Memory B cell (primary cell): ENCODE measurements around the gene KAT6B.

ENCODE experiments used
- ATAC-seq: fragments of 150-1000 bp; cut with Tn5 transposase; 2 replicates; pipeline ENCODE4 v1.10.0; 2021; ENCODE audit warnings: low read depth, mild to moderate bottlenecking, moderate library complexity
- DNase-seq, 2 donors: peaks; one replicate each; pipeline ENCODE4 v3.0.0; 2022; ENCODE audit warnings: low spot score in 2 of 2
- H3K27ac Mint-ChIP-seq: one replicate; pipeline ENCODE4 v1.8.0; 2022; ENCODE audit warnings: mild to moderate bottlenecking, moderate library complexity, mixed read lengths
- H3K27me3 Mint-ChIP-seq: one replicate; pipeline ENCODE4 v1.8.0; 2022; ENCODE audit warnings: mixed read lengths
- H3K36me3 Mint-ChIP-seq: one replicate; pipeline ENCODE4 v1.8.0; 2022; ENCODE audit warnings: mild to moderate bottlenecking, mixed read lengths
- H3K4me1 Mint-ChIP-seq: one replicate; pipeline ENCODE4 v1.8.0; 2022; ENCODE audit warnings: mixed read lengths
- H3K4me3 Mint-ChIP-seq: one replicate; pipeline ENCODE4 v1.8.0; 2022; ENCODE audit warnings: mild to moderate bottlenecking, moderate library complexity, mixed read lengths
- H3K9me3 Mint-ChIP-seq: one replicate; pipeline ENCODE4 v1.8.0; 2022; ENCODE audit warnings: mixed read lengths

The KAT6B gene

GRCh38 chr10:74856940-74857339, 30.5 kb downstream of the KAT6B start:
- no peaks in the 10 kb centered on the region for H3K27me3 Mint-ChIP-seq
- no peaks in the 10 kb centered on the region for H3K9me3 Mint-ChIP-seq
- H3K4me3 Mint-ChIP-seq = no peak overlapping the region
- peaks cover 12% of the 10 kb centered on the region for H3K36me3 Mint-ChIP-seq
- H3K27ac Mint-ChIP-seq = no peak overlapping the region
- DNase-seq = no peak
- H3K4me1 Mint-ChIP-seq = peaks cover 25% of the 10 kb centered on the region
- no peak for ATAC-seq

DNA sequence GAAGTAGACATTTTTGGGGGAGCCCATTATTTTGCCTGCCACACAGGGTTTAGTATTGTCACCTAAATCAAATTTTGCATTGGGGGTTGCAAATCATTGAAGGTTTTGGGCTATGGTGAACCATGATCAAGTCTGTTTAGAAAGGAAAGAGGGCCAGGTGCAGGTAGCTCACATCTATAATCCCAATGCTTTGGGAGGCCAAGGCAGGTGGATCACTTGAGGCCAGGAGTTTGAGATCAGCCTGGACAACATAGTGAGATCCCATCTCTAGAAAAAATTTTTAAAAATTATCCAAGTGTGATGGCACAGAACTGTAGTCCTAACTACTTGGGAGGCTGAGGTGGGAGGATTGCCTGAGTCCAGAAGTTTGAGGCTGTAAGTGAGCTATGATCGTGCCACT, 31.2 kb downstream of the KAT6B start:
- no peaks in the 10 kb centered on the region for H3K9me3 Mint-ChIP-seq
- H3K36me3 Mint-ChIP-seq = peaks cover 12% of the 10 kb centered on the region
- no peaks in the 10 kb centered on the region for H3K27me3 Mint-ChIP-seq
- no peak for ATAC-seq
- no peak overlapping the region for H3K4me3 Mint-ChIP-seq
- peaks cover 20% of the 10 kb centered on the region for H3K4me1 Mint-ChIP-seq
- DNase-seq = no peak
- no peak overlapping the region for H3K27ac Mint-ChIP-seq

DNA sequence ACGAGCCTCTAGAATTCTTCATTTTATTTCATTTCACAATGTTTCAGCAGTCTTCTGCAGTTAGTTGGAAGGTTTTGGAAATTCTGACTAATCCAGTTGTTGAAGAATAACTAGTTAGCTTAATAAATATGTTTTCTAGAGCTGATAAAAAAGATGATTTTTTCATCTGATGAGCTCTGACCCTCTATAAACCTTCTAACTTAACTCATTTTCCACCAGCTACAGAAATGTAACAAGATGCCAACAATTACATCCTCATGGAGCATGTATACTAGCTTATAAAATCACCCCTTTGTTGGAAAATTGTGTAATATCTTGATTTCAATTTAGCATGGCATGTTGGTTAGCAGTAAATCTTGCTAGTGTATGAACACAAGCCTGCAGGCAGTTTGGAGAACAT, 33.1 kb downstream of the KAT6B start:
- DNase-seq (no peak), ATAC-seq (no peak)
- Mint-ChIP-seq H3K36me3 (peaks cover 10% of the 10 kb centered on the region), H3K9me3 (no peaks in the 10 kb centered on the region), H3K4me3 (no peak overlapping the region), H3K4me1 (peaks cover 16% of the 10 kb centered on the region), H3K27ac (no peak overlapping the region), H3K27me3 (no peaks in the 10 kb centered on the region)

DNA sequence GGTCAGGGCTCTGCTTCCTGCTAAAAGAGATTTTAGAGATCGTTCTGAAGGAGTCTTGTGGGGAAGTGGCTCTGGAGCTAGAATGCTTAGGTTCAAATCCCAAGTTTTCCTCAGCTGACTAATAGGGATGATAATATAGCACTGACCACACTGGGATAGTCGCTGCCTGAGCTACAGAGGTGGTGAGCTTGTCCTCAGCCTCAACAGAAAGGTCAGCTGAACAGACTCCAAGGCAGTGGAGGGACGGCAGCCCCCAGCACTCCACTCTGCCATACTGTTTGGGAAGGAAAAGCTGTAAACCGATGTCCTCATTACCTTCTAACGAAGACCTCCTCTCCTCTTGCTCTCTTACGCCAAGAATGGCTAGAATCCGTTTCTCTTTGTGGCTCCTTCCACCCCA, 36.2 kb downstream of the KAT6B start:
- H3K27me3 Mint-ChIP-seq = no peaks in the 10 kb centered on the region
- peaks cover 8% of the 10 kb centered on the region for H3K4me1 Mint-ChIP-seq
- no peak for DNase-seq

DNA sequence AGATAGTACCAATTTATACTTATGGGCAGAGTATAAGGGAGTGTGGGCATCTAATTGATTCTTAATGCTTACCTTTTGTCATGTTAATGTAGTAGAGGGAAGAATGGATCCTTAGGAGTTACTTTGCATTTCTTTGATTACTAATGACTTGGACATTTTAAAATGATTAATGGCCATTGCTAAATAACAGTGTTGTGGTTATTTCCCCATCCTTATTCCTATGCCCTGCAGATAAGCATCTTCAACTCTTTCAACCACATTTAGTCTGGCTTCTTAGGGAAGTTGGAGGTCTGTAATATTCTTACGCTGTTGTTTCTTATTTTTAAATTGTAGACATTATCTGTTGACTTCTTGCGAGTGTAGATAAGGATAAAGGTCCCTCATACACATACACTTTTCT, 37.2 kb downstream of the KAT6B start:
- ATAC-seq (no peak), DNase-seq (no peak)
- H3K9me3 Mint-ChIP-seq = no peaks in the 10 kb centered on the region
- no peak overlapping the region for H3K27ac Mint-ChIP-seq
- H3K27me3 Mint-ChIP-seq = no peaks in the 10 kb centered on the region
- peaks cover 1% of the 10 kb centered on the region for H3K36me3 Mint-ChIP-seq
- peaks cover 10% of the 10 kb centered on the region for H3K4me1 Mint-ChIP-seq
- H3K4me3 Mint-ChIP-seq = no peak overlapping the region

More for the DNA sequence above, 36.2 kb downstream of the KAT6B start:
- ATAC-seq = no peak
- no peak overlapping the region for H3K27ac Mint-ChIP-seq
- H3K4me3 Mint-ChIP-seq = no peak overlapping the region
- H3K9me3 Mint-ChIP-seq = no peaks in the 10 kb centered on the region
- peaks cover 1% of the 10 kb centered on the region for H3K36me3 Mint-ChIP-seq

DNA sequence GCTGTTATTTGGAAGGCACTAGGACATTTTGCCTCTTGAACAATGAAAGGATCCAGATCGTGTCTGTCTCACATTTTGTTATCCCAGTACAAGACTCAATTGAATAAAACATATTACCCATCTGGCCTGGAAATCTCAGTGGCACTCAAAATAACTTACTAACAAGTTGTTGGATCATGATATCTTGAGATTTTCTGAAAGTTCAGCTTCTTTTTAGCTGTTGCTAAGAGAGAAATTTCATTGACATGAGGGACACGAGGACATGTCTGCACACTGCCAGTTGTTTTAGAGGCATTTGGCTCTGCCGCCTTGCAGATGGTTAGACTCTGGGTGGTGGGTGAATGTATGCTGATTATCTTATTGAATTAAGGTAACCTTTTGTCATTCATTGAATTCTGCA, 41.0 kb downstream of the KAT6B start:
- H3K4me1 Mint-ChIP-seq = peaks cover 20% of the 10 kb centered on the region
- no peaks in the 10 kb centered on the region for H3K27me3 Mint-ChIP-seq
- H3K27ac Mint-ChIP-seq = no peak overlapping the region
- no peak for DNase-seq
- no peak for ATAC-seq
- H3K36me3 Mint-ChIP-seq = no peaks in the 10 kb centered on the region
- no peaks in the 10 kb centered on the region for H3K9me3 Mint-ChIP-seq
- no peak overlapping the region for H3K4me3 Mint-ChIP-seq

- Mint-ChIP-seq H3K27me3 (no peaks in the 10 kb centered on the region), H3K4me3 (no peak overlapping the region), H3K27ac (no peak overlapping the region), H3K36me3 (peaks cover 2% of the 10 kb centered on the region), H3K4me1 (peaks cover 25% of the 10 kb centered on the region), H3K9me3 (no peaks in the 10 kb centered on the region)
- ATAC-seq (no peak), DNase-seq (no peak)
Measured at GRCh38 chr10:74868392-74868977, 42.1 kb downstream of the KAT6B start.

DNA sequence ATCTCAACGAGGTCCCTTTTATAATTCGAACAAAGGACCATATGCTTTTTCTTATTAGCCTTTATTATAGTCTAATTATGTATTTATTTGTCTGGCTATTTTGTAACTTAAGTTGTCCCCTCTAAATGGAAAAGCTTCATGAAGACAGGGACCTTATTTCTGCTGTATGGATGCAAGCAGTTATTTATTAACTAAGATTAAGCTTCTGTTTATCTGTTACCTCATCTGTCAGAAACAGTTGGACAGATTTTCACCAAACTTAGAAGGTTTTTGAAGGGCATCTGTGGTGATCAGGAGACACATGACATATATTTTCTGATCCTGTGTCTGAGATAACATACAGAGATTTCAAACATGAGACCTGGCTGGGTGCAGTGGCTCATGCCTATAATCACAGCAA, 43.2 kb downstream of the KAT6B start:
- H3K4me1 Mint-ChIP-seq = peaks cover 36% of the 10 kb centered on the region
- ATAC-seq (no peak), DNase-seq (no peak)
- no peak overlapping the region for H3K4me3 Mint-ChIP-seq
- no peaks in the 10 kb centered on the region for H3K27me3 Mint-ChIP-seq
- H3K36me3 Mint-ChIP-seq = peaks cover 2% of the 10 kb centered on the region
- H3K9me3 Mint-ChIP-seq = no peaks in the 10 kb centered on the region
- H3K27ac Mint-ChIP-seq = no peak overlapping the region

GRCh38 chr10:74870191-74870590, 43.8 kb downstream of the KAT6B start:
- Mint-ChIP-seq H3K4me1 (peaks cover 41% of the 10 kb centered on the region), H3K27ac (no peak overlapping the region), H3K36me3 (peaks cover 2% of the 10 kb centered on the region)

DNA sequence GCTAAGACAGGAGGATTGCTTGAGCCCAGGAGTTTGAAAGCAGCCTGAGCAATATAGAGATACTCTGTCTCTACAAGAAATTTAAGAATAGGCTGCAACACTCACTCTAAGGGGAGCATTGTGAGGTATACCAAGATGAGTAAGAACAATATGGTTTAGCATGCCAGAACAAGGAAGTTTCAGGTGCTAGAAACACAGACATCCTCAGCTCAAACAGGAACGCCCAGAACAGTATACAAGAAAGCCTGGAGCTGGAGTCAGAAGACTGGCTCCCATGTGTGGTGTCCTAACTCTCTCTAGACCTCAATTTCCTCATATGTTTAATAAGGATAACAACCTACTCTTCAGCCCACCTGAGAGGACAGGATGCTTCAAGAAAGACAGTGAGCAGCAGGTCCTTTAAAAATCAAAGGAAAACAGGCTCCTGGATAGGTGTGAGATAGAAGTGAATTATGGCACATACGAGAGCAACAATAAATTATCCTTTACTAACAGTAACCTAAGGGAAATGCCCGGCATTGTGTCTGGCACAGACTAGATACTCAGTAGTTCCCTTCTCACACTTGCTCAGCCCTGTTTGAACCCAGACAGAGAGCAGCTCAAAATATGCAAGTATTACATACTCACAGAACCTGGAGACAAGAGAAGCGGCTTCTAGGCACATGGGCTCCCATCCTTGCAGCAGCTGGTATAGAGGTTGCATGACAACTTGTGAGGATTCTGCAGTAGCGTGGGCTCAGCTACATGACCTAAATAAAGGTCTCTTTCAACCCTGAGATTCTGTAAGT, 45.4 kb downstream of the KAT6B start:
- Mint-ChIP-seq H3K4me3 (no peak overlapping the region), H3K4me1 (peaks cover 39% of the 10 kb centered on the region), H3K27ac (peak overlapping the region; percentile 20)

More at GRCh38 chr10:74870191-74870590, 43.8 kb downstream of the KAT6B start:
- H3K9me3 Mint-ChIP-seq = no peaks in the 10 kb centered on the region
- DNase-seq = no peak
- no peaks in the 10 kb centered on the region for H3K27me3 Mint-ChIP-seq
- no peak for ATAC-seq
- H3K4me3 Mint-ChIP-seq = no peak overlapping the region

DNA sequence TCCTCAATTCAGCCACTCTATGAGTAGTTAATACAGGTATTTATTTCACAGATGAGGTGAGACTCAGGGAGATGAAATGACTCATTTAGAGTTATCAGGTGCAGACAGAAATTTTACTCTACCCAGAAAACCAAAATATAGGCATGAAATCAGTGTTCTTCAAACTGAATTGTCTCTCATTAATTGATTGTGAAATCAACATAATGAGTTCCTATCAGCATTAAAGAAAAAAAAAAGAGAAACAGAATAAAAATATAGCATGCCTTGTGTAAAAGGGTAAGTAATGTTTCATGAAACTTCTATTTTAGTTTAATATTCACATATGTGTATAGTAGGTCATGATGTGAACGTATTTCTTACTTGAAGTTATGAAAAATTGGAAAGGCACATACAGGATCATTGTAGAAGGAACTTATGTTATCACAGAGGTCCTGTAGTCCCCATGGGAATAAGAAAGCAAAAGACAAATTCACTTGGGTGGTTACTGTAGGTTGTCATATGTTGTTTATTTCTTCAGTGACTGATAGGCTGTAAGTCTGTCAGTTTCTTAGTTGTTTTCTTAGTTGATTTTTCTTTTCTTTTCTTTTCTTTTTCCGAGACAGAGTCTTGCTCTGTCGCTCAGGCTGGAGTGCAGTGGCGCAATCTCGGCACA, 47.5 kb downstream of the KAT6B start:
- peak overlapping the region; percentile 83 for H3K27ac Mint-ChIP-seq
- no peaks in the 10 kb centered on the region for H3K9me3 Mint-ChIP-seq
- H3K36me3 Mint-ChIP-seq = peaks cover 4% of the 10 kb centered on the region
- ATAC-seq = peak; percentile 51
- no peaks in the 10 kb centered on the region for H3K27me3 Mint-ChIP-seq
- H3K4me1 Mint-ChIP-seq = peaks cover 33% of the 10 kb centered on the region
- DNase-seq = no peak
- H3K4me3 Mint-ChIP-seq = no peak overlapping the region

More for the DNA sequence above, 45.4 kb downstream of the KAT6B start:
- Mint-ChIP-seq H3K27me3 (no peaks in the 10 kb centered on the region), H3K36me3 (peaks cover 4% of the 10 kb centered on the region), H3K9me3 (no peaks in the 10 kb centered on the region)
- no peak for DNase-seq
- peak; percentile 27 for ATAC-seq

GRCh38 chr10:74874649-74875048, 48.2 kb downstream of the KAT6B start:
- H3K4me1 Mint-ChIP-seq = peaks cover 31% of the 10 kb centered on the region

GRCh38 chr10:74875068-74875467, 48.7 kb downstream of the KAT6B start:
- H3K27me3 Mint-ChIP-seq = no peaks in the 10 kb centered on the region
- H3K36me3 Mint-ChIP-seq = peaks cover 5% of the 10 kb centered on the region
- H3K4me1 Mint-ChIP-seq = peaks cover 29% of the 10 kb centered on the region
- no peak overlapping the region for H3K4me3 Mint-ChIP-seq
- H3K27ac Mint-ChIP-seq = no peak overlapping the region
- H3K9me3 Mint-ChIP-seq = no peaks in the 10 kb centered on the region
- DNase-seq (no peak), ATAC-seq (no peak)

More at GRCh38 chr10:74874649-74875048, 48.2 kb downstream of the KAT6B start:
- ATAC-seq (no peak), DNase-seq (no peak)
- H3K27me3 Mint-ChIP-seq = no peaks in the 10 kb centered on the region
- H3K27ac Mint-ChIP-seq = peak overlapping the region; percentile 55
- peaks cover 4% of the 10 kb centered on the region for H3K36me3 Mint-ChIP-seq
- H3K4me3 Mint-ChIP-seq = no peak overlapping the region
- H3K9me3 Mint-ChIP-seq = no peaks in the 10 kb centered on the region

DNA sequence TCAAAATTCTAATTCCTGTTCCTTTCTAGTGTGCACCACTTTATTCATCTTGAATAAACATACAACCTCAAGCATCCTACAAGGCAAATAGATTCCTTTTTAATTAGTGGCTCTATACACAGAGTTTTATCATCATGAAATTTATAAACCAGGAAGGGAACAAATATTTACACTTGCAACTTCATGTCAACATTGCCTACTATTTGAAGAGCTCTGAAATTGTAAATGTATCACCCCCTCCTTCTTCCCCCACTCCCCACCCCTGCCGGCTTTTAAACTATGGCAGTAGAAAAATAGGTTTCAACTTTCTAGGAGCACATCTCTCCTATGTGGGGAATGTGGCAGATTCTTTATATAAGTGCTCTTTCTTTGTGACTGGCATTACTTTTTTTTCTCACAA, 49.6 kb downstream of the KAT6B start:
- H3K27me3 Mint-ChIP-seq = no peaks in the 10 kb centered on the region
- peaks cover 6% of the 10 kb centered on the region for H3K36me3 Mint-ChIP-seq
- no peak overlapping the region for H3K27ac Mint-ChIP-seq
- H3K9me3 Mint-ChIP-seq = no peaks in the 10 kb centered on the region
- peaks cover 30% of the 10 kb centered on the region for H3K4me1 Mint-ChIP-seq
- no peak overlapping the region for H3K4me3 Mint-ChIP-seq
- ATAC-seq = no peak
- no peak for DNase-seq
